ENCODE measurements around the gene ALG9. TPM values are rescaled to one million over a fixed set of nuclear protein-coding genes. Genes with fewer than 3 reads are reported as not detected.

The ALG9 gene
- polyA plus RNA-seq, 1 donor (not counting 4 experiments of a cell fraction or from before 2014, with no cell fraction given) = 27.2 TPM

- H3K79me2 ChIP-seq (ENCODE audit: control insufficient read depth, insufficient read depth, low read length) = no peaks in the 10 kb centered on the region
- DNase-seq (ENCODE audit: low read depth, low spot score) (no peak), FAIRE-seq (no peak)
- no peaks in the 10 kb centered on the region for H4K20me1 ChIP-seq (ENCODE audit: control insufficient read depth, extremely low read depth, insufficient read depth, low read length)
- H3K36me3 ChIP-seq (ENCODE audit: control insufficient read depth in 2 of 2, extremely low read depth in 1 of 2, insufficient read depth in 2 of 2, low read length in 2 of 2) = peaks cover 0 to 4% of the 10 kb centered on the region in 2 experiments
- H3K4me2 ChIP-seq (ENCODE audit: control insufficient read depth, extremely low read depth, insufficient read depth, low read depth, low read length) = no peak overlapping the region
- no peak overlapping the region for H3K4me3 ChIP-seq (ENCODE audit: control insufficient read depth in 2 of 3, extremely low read depth in 1 of 3, insufficient read depth in 2 of 3, low read depth in 1 of 3, low read length in 3 of 3)
- H3K27ac ChIP-seq (ENCODE audit: control insufficient read depth, insufficient read depth, low read length) = no peak overlapping the region
- no peaks in the 10 kb centered on the region for H3K27me3 ChIP-seq (ENCODE audit: control insufficient read depth, extremely low read depth, insufficient read depth, low read length)
- peaks cover 3% of the 10 kb centered on the region for H3K9me1 ChIP-seq (ENCODE audit: control insufficient read depth, extremely low read depth, insufficient read depth, low read length)
- no peak overlapping the region for H2AFZ ChIP-seq (ENCODE audit: control insufficient read depth, low read length)
- TF ChIP-seq EZH2 (IDR thresholded peaks at IDR 0.05; ENCODE audit: low read length) (no peak), CTCF (optimal IDR thresholded peaks at IDR 0.05 in 1 of 3, IDR thresholded peaks at IDR 0.05 in 1 of 3, conservative IDR thresholded peaks at IDR 0.05 in 1 of 3; ENCODE audit: extremely low read depth in 1 of 3, insufficient read depth in 2 of 3, low read length in 3 of 3) (peak in 1 of 3 experiments; percentile 51)
- no peaks in the 10 kb centered on the region for H3K4me1 ChIP-seq (ENCODE audit: control insufficient read depth, extremely low read depth, insufficient read depth, low read length)
- no peaks in the 10 kb centered on the region for H3K9me3 ChIP-seq (ENCODE audit: control insufficient read depth, low read depth, low read length)
- H3K9ac ChIP-seq (ENCODE audit: control insufficient read depth, extremely low read depth, insufficient read depth, low read length) = no peak overlapping the region
- dilution Hi-C loops (cut with MboI; ENCODE audit: extremely low pct_ligation_motif_present, low sequenced_read_pairs) = no loop called here
Measured at GRCh38 chr11:111851636-111852035, 19.7 kb downstream of the ALG9 start.

- FAIRE-seq (no peak), DNase-seq (ENCODE audit: low read depth, low spot score) (no peak)
- H3K36me3 ChIP-seq (ENCODE audit: control insufficient read depth in 2 of 2, extremely low read depth in 1 of 2, insufficient read depth in 2 of 2, low read length in 2 of 2) = peaks cover 0 to 4% of the 10 kb centered on the region in 2 experiments
- H3K4me2 ChIP-seq (ENCODE audit: control insufficient read depth, extremely low read depth, insufficient read depth, low read depth, low read length) = no peak overlapping the region
- H3K27ac ChIP-seq (ENCODE audit: control insufficient read depth, insufficient read depth, low read length) = no peak overlapping the region
- dilution Hi-C loops (cut with MboI; ENCODE audit: extremely low pct_ligation_motif_present, low sequenced_read_pairs) = no loop called here
- no peaks in the 10 kb centered on the region for H3K79me2 ChIP-seq (ENCODE audit: control insufficient read depth, insufficient read depth, low read length)
- no peaks in the 10 kb centered on the region for H3K27me3 ChIP-seq (ENCODE audit: control insufficient read depth, extremely low read depth, insufficient read depth, low read length)
- H3K4me1 ChIP-seq (ENCODE audit: control insufficient read depth, extremely low read depth, insufficient read depth, low read length) = no peaks in the 10 kb centered on the region
- no peaks in the 10 kb centered on the region for H3K9me3 ChIP-seq (ENCODE audit: control insufficient read depth, low read depth, low read length)
- TF ChIP-seq CTCF (optimal IDR thresholded peaks at IDR 0.05 in 1 of 3, IDR thresholded peaks at IDR 0.05 in 1 of 3, conservative IDR thresholded peaks at IDR 0.05 in 1 of 3; ENCODE audit: extremely low read depth in 1 of 3, insufficient read depth in 2 of 3, low read length in 3 of 3) (no peak), EZH2 (IDR thresholded peaks at IDR 0.05; ENCODE audit: low read length) (no peak)
- H4K20me1 ChIP-seq (ENCODE audit: control insufficient read depth, extremely low read depth, insufficient read depth, low read length) = no peaks in the 10 kb centered on the region
- H3K4me3 ChIP-seq (ENCODE audit: control insufficient read depth in 2 of 3, extremely low read depth in 1 of 3, insufficient read depth in 2 of 3, low read depth in 1 of 3, low read length in 3 of 3) = no peak overlapping the region
- peaks cover 3% of the 10 kb centered on the region for H3K9me1 ChIP-seq (ENCODE audit: control insufficient read depth, extremely low read depth, insufficient read depth, low read length)
- H2AFZ ChIP-seq (ENCODE audit: control insufficient read depth, low read length) = no peak overlapping the region
- H3K9ac ChIP-seq (ENCODE audit: control insufficient read depth, extremely low read depth, insufficient read depth, low read length) = no peak overlapping the region
Measured at GRCh38 chr11:111851067-111851466, 20.3 kb downstream of the ALG9 start.
